Measurements from ENCODE around the gene KCNK10.

DNA sequence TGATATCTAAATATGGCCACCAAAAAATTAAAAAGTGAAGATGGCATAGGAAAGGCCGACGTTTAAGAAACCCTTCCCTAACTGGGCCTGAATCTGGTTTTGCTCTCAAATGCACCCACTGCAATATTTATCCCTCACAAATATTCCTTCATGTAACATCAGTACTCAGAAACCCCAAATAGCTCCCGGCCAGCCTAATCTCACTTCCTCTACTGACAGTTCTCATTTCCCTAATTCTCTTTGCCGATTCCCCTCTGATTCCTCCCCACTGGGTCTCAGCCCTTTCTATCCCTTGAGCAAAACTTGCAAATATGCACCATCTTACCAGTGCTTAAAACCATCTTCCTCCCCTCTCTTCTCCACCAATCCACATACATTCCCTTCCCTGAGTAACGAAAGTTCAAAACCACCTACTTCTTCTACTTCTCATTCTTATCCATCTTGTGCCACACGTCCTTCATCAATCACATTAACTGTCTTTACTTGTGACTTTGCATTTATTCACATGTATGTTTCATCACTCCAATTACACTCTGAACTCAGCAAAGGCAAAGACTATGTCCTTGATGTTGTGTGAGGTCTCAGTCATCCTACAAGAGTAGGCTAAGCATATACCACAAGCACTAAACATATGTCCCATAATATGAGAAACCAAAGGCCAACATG, 23.1 kb downstream of the KCNK10 start:
- TF ChIP-seq, protein P1, sequence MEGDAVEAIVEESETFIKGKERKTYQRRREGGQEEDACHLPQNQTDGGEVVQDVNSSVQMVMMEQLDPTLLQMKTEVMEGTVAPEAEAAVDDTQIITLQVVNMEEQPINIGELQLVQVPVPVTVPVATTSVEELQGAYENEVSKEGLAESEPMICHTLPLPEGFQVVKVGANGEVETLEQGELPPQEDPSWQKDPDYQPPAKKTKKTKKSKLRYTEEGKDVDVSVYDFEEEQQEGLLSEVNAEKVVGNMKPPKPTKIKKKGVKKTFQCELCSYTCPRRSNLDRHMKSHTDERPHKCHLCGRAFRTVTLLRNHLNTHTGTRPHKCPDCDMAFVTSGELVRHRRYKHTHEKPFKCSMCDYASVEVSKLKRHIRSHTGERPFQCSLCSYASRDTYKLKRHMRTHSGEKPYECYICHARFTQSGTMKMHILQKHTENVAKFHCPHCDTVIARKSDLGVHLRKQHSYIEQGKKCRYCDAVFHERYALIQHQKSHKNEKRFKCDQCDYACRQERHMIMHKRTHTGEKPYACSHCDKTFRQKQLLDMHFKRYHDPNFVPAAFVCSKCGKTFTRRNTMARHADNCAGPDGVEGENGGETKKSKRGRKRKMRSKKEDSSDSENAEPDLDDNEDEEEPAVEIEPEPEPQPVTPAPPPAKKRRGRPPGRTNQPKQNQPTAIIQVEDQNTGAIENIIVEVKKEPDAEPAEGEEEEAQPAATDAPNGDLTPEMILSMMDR (IDR thresholded peaks at IDR 0.05) = no peak
- TF ChIP-seq POLR2A (IDR thresholded peaks at IDR 0.05) = no peak

All from ovary (tissue), 3 donors.